CD4-positive, alpha-beta T cell treated with Interferon alpha-2 for 1 hour (primary cell): ENCODE measurements around the gene YEATS2.
A peak's percentile ranks its signal among the peaks of the same experiment; 100 is the strongest.

Experiments used
- DNase-seq, 2 donors: peaks; one replicate each; pipeline ENCODE4 v3.0.0-alpha.2; 2020 to 2022

Gene YEATS2

DNA sequence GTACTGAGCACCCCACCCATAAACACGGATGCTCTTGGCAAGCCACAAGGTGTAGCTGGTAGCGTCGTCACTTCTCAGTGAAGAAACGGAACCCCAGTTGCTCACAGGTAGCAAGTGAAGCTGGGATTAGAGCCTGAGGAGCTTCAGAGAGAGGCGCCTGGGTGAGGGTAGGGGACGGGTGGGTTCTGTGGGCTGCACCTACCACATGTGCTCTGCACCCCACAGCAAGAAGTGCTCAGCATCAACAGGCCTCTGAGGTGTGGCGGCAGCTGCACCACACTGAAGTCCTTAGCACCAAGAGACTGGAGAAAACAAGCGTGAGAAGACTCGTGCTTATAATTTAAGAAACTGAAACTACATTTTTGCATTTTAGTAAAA lies 118.0 kb downstream of the YEATS2 start:
- peak in 1 of 2 donors; percentile 42 for DNase-seq

DNA sequence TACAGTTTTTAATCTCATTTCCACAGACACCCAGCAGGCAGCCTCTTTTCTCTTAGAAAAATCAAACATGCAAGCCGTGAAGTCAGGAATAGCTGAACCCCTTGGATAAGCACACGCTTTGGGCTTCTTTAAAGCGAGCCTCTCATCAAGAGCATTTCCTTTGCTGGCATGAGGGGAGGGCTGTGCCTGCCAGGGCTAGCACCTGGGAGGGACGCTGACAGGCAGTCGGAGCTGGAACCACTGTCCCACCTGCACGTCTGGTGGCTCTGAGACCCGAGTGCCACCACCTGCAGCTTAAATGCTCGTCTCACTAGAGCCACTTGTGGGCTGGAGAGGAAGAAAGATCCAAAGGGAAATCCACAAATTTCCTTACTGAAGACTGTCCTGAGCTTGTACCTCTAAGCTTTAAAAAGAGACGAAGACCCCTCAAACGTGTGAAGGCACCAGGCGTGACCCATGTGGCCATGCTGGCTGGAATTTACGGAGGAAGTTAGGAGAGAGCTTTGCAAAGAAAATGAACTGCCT lies 118.4 kb downstream of the YEATS2 start:
- DNase-seq: no peak

DNA sequence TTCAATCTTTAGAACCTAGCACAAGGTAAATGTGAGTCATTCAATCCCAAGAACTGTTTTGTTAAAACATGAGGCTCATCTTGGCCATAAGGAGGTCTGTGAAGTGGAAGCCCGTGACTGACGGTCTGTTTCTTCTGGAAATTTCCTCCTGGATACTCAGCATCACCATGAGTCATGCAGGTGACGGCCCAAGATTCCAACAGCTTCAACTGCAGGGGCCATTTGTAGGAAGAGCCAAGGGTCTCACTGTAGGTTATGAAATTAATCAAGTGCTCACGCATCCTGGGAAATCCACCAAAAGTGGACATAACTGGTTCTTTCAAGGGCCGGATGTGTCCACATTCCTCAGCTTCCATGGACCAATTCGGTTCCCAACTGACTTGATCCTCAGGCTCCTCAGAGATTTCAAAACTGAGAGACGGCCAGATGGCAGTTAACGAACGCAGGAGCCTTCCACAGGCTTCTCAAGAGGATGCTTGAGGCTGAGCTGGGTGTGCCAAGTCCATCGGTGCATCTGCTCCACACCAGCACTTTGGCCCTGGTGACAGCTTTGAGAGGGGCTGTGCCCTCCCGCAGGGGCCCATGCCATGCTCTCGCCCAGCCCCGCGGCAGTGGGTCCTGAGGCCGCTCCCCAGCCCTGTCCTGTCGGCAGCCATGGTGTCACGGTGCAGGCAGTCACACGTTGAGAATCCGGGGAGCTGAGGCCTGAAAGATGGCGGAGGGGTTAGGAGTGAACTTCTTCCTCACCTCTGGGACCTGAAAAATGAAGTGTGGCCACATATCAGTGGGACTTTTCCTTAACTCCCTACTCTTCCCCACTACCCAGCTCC lies 119.3 kb downstream of the YEATS2 start:
- no peak for DNase-seq

DNA sequence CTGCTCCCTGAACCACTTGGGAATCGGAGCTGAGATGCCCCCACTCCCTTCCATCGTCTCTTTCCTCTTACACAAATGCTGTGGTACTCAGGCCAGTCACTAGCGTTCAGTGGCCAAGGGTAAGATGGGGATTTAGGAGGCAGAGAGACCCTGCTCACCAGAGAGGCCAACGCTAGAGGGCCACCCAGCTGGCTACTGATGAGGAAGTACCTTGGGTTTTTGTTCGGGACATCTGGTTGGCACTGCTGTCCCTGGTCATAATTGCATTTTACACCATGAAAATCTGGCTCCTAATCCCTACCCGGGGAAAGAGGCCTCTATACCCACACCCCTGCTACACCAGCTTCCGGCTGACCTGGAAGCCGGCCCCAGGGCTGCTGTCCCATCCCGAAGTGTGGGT lies 120.0 kb downstream of the YEATS2 start:
- no peak for DNase-seq

DNA sequence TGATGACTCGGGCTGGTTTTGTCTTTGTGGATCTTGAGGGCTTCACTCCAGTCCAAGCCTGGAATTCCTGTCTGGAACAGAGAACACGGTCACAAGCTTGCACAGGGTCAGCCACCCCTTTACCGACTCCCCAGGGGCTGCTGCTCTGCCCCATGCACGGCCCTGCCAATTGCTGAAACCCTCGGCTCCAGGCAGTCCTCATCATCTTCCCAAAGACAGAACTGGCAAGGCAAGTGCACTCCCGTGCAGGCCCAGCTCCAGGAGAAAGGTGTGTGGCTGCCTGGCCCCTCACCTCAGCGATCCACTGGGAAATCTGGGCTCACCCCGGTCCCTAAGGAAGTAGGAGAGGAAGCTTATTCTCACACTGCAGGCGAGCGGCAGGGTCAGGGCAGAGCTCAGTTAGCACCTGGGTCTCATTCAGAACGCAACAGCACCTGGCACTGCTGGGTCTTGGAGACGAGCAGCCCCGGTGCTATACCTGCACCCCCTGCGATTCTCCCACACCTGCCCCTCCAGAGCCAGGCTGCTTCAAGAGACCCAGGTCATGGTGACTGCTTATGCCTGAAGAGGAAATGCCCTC lies 120.5 kb downstream of the YEATS2 start:
- no peak for DNase-seq

DNA sequence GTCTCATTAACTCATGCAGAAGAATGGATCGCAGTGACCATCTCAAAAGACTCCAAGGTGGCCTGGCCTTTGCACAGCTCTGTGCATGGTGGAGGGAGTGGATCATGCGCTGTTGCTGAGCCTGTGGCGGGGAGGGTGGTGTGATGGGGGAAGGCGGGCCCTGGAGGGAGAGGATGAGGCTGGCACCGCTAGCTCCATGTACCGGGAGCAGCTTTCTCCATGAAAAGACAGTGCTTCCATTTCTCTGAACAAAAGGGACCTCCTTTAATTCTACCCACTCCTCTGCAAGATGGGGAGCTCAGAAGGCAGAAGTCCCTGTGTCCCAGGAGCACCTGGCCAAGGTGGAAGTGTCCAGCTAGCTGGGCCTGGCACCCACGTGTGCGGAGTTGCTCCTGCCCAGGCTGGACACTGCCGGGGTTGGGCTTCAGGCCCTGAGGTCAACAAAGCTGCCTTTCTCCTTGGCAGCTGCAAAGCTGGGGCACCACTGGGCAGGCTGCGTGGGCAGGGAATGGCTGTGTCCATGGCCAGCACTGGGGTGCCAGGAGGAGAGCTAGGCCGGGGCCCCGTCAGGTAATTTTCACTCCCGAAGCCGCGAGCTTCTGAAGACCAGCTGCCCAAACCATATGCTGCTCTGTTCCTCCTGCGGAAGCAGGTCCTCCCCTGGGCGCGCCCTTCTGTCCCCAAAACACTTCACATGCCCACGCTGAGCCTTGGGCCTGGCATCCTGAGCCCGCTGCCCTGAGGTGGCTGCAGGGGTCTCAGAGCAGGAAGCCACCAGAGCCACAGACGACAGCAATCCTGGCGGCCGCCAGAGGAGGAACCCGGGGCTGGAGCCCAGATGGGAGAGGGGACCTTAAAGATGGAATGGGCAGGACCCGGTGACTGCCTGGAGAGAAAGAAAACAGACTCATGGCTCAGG lies 121.4 kb downstream of the YEATS2 start:
- no peak for DNase-seq

DNA sequence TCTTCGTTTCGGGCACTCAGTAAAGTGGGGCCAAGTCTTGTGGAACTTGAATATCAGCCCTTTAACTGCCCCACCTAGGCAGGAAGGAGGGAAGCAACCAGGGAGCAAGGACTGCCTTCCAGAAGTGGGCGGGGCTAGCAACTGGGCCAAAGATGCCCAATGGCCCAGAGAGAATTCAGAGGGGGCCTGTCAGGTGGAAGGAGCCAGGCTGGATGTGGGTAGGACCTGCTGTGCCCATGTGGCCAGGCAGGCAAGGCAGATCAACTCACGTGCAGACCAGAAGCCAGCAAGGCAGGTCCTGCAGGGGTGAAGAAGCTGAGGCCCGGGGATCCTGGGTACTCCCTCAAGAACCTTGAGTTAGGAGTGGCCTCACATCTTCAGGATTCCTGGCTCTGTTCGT lies 122.2 kb downstream of the YEATS2 start:
- DNase-seq: no peak

DNA sequence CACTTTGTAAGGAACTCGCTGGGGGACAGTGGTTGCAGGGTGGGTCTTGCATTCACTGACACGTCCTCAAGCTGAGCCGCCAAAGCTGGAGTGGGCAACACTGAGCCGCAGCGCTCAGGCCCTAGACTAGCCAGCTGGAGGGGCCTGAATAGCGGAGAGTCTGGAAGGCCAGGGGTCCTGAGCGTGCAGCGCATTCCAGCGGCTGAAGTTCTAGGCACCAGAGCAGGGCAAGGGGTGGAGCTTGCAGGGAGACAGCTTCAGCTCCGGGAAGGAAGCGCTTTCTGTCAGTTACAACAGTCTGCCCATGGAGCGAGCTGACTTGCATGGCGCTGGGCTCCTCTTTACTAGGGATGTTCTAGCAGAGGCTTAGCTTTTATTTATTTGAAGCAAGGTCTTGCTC lies 125.0 kb downstream of the YEATS2 start:
- no peak for DNase-seq

DNA sequence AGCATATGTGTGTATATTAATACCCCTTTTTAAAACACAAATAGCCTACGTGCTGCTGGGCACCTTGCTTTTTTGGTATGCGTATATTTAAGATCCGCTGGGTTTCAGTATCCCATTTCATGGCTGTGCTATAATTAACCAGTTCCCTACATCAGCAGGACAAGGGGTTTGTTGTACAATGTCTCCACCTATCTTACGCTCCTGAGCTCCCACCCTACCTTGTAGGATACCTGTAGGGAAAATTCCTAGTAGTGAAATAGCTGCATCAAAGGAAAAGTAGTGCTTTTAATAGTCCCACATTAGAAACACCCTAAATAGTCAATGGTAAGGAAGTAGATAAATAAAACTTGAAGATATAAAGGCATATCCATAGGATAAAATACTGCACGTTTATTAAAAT lies 126.4 kb downstream of the YEATS2 start:
- no peak for DNase-seq

DNA sequence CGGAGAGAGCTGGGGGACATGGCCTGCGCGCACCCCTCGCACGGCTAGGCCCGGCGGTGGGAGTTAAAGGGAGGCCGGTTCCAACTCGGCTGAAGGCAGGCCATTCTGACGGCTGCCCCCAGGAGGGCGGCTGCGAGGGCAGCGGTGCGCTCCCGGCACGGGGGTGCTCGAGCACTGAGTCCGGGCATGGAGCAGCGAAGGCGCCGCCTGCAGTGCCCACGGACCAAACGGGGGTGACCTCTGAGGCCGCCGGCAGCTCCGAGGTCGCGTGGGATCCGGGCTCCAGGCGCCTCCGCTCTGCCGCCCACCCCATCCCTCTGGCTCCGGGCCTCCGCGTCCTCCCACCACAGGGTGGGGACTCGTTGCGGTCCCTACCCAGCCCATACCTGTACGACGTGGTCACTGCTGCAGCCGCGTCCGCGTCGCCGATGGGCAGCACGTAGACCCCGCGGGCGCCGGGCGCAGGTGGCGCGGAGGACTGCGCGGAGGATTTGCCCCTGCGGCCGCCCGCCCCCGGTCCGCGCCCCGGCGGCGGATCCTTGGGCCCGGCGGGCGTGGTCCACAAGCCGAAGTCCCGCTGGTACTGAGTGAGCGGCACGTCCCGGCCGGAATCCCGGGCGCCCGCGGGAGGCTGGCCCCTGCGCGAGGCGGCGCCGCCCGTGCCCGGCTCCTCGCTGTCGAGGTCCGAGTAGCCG lies 127.3 kb downstream of the YEATS2 start:
- peak in 1 of 2 donors; percentile 18 for DNase-seq

DNA sequence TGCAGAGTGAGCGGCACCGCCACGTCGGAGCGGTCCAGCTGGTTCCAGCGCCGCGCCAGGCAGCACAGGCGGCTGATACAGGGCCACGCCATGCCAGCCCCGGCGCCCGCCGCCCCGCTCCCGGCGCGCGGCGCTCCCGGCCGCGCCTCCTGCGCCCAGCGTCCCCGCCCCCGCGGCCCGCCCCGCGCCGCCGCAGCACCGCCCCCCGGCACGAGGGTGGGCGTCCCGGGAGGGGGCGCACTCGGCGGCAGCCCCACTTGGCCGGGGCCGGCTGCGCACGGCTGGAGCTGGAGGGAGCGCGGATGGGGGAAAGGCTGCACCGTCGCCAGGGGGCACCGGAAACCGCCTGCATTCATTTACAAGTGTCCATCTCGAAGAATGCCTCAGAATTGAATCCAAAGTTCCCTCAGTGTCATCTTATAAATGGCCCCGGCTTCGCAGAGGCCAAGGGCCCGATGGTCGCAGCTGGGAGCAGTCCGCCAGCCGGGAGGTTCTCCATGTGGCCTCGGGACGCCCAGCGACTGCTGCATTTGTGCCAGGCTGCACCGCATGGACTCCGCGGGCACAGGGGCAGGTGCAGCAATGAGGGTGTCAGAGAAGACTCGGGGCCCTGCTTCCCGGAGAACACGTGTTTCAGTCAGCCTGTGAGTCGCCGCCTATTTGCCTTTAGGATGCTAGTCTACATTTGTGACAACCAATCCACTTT lies 128.0 kb downstream of the YEATS2 start, which contains the start of gene MAP6D1:
MAP6D1 (minus strand) TSS at position 122 of the 706 bp plus-strand sequence; CDS start at position 92, 30 bp downstream.
- DNase-seq: peak; percentile 24 to 55

DNA sequence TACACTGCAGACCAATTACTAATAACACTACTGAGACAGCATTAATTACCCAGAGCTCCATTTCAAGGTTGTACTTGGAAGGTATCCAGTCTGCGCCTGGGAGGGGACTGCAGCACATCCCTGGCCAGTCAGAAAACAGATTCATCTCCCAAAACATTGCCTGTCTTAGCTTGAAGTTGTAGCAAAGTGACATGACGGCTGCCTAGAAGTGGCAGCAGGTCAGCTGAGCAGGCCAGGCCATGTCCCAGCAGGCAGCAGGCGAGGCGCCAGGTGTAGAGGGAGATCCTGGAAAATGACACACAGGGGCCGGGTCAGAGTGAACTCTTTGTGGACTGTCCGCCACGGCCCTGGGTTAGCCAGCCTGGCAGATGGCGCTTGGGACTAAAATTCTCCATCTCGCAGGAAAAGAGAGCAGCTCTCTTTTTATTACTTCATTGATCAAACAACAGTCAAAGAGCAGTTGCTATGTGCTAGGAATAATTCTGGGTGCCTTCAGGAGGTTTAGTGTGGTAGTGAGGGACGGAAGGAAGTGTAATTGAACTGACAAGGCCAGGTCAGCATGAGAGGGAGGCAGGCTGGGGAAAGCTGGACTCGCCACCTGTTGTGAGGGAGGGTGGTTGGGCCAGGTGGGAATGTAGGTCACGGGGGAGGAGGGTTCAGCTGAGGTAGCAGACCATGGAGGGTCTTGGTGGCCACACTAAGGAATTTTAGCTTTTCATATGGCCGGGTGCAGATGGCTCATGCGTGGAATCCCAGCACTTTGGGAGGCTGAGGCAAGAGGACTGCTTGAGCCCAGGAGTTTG lies 129.1 kb downstream of the YEATS2 start:
- DNase-seq: no peak

DNA sequence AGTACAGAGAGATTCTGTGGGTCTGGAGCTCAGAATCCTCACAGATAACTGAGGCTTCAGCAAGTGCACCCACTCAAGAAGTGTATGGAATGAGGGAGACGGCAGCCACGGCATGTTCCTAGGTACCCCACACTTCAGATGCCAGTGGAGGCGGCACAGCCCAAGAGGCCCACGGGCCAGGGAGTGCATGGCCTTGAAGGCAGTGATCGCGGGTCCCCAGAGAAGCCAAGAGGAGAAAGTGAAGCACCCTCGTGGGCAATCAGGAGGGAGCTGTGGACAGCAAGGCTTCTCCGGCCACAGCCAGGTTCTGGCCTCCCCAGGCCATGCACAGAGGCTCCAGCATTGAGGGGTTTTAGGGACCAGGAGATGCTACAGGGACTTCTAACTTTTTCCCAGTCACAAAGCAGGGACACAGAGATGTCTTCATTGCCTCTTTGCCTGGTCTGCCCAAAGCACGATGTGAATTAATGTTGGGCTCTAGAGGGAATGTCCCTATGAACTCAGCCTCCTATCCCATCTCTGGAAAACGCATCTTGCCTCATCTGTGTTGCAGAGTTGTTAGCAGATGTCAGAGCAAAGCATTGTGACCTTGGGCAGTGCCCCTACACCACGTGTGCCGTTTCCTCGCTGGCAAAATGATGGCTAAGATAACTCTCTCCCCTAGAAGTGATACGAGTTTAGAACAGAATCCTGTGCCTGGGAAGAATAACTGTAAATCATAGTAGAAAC lies 130.4 kb downstream of the YEATS2 start:
- no peak for DNase-seq

DNA sequence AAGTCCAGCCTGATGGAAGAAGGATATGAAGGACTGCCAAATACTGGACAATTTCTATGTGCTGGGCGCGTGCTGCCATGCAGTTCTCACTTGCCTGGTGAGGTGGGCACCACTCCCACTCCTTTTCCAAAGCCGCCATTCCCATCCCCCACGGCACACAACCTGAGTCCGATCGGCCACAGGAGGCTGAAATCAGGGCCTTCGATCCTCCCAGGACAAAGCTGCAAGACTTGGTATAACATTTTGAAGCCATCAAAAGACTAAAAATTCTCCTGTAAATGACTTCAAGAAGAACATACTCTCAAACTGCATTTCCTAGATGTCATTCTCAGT lies 130.9 kb downstream of the YEATS2 start:
- DNase-seq: no peak

DNA sequence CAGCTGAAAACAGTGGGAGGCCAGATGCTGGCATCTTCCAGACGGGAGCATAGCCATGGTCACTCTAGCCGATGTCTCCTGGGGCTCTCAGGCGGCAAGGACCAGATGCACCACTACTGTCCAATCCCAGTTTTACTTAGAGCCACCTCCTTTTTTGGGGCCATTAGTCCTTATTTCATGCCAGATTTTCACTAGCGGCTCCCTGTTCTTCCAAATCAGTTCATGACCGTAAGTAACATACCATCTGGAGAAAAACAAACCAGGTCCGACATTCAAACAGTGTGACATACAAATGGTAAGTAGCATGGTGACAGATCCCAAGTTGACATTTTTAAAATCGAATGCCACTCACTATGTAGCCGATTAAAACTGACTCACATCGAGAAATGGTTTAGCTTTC lies 131.9 kb downstream of the YEATS2 start:
- no peak for DNase-seq

DNA sequence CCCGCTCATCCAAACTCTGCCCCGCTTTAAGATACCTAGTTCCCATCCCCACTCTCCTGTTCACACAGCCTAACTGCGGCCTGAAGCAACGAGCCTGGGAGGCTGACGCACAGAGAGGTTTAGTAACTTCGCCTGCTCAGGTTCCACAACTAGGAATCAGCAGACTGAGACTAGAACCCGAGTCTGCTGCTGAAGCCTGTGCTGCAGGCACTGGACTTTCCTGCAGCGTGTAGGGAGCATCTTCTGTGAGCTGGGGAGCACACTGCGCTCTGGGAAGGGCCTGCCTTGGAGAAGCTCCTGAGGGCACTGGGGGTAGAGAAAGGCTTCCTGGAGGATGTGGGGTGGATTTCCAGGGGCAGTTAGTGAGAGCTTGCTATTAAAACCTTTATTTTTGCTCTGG lies 132.6 kb downstream of the YEATS2 start:
- DNase-seq: no peak

DNA sequence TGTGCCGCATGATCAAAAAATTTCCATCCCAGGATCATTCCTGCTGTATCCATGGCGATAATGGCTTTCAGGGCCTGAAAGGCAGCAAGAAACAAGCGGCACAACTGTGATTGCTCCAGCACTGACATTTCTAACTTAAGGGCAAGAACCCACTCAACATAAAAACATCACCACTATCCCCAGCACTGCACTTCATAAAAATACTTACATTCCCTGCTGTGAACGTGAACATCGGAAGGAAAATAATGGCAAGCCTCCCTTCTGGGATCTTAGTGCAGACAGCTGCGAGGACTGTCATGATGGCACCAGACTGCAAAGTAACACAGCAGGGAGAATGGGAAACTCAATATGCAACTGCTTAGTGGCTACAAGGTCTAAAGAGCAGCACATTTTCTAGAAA lies 135.9 kb downstream of the YEATS2 start:
- DNase-seq: no peak

DNA sequence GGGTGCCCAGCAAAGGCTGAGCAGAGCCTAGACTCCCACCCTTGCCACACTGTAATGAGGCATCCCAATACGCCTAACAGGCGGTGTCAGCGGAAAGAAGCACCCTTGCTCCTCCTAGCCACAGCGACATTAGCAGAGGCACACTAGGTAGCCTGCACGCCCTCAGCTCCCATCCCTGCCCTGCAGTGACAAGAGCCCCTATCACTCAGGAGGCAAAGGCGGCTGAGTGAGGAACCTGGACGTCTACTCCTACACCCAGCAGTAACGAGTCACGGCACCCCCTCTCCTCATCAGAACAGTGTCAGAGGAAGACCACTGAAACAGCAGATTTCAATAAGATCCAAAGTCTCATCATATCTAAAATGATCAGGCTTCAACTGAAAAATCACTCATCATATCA lies 139.8 kb downstream of the YEATS2 start:
- no peak for DNase-seq

DNA sequence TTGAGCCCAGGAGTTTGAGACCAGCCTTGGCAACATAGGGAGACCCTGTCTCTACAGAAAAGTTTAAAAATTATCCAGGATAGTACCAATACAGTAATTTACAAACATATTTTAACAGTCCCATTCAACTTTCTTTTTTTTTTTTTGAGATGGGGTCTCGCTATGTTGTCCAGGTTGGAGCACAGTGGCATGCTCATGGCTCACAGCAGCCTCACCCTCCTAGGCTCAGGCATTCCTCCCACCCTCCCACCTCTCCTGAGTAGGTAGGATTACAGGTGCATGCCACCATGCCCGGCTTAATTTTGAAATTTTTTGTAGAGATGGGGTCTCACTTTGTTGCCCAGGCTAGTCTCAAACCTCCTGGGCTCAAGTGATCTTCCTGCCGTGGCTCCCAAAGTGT lies 140.3 kb downstream of the YEATS2 start:
- no peak for DNase-seq

DNA sequence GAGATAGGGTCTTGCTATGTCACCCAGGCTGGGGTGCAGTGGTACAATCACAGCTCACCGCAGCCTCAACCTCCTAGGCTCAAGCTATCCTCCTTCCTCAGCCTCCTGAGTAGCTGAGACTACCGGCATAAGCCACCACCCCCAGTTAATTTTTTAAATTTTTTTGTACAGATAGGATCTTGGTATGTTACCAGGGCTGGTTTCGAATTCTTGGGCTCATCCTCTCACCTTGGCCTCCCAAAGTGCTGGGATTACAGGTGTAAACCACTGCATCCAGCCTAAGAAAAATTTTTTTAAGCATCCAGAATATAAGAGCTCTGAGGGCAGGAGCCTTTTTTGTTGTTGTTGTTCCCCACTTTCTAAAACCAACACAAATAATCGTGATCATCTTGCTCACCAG lies 142.2 kb downstream of the YEATS2 start:
- DNase-seq: no peak

DNA sequence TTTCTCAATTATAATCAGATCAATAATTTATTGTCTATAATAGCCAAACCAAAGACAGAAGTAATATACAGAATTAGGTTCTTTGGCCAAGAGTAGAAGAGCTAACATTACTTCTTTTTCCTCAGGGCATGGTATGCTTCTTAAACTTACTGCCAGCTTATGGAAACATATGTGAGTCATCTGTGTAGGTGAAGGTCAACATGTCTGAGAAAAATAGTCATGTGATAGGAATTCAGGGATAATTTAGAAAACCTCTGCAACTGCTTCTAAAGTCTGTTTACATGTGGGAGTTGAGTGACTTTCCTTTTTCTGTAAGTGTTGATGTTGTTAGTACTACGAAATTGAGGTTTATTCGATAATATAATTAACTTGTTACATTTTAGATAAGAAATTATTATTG lies 147.0 kb downstream of the YEATS2 start:
- DNase-seq: no peak
